ENCODE data around the gene SHLD2.
"Not testable (repeated sequence)": the region's sequence is repeated elsewhere in the genome, so short reads cannot be mapped to it uniquely, and the experiment has no call there.

SHLD2 gene

DNA sequence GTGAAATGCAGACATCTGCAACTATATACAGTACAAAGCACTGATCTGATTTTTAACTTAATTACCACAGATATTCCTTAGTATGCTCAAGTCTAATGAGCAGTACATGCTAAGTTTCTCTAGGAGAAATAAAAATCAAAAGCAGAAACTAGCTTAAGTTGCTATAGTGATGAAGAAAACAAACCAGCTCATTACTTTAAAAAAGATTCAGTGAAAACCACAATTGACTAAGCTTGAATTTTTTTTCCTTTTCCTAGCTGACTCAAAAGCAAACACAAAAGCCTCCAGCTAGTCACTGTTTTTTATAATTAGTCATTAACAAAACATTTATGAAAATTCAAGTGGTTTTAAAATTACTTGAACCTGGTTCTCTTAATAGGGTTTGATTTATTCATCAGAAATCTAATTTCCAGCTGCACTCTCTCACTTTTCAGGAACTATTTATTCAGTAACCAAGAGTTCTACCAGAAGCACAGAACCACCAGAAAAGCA, 10.7 kb upstream of the SHLD2 start:
- not testable (repeated sequence) for FAIRE-seq

DNA sequence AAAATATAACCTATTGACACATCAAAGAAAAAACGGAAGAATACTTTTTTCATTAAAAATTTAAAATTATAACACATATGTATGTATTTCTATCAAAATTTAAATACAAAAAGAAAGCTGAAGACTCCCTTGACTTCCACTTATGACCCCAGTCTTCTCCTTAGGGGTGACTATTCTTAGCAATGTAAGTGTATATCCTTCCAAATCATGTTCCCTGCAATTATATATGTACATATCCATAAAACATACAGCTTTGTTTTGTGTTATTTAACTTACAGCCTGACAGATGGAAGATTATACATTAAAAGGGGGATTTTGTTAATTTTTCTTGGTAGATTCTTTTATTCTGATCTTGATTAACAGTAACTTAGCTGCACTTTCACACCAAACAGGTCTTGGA, 9.5 kb upstream of the SHLD2 start:
- no peak for FAIRE-seq

DNA sequence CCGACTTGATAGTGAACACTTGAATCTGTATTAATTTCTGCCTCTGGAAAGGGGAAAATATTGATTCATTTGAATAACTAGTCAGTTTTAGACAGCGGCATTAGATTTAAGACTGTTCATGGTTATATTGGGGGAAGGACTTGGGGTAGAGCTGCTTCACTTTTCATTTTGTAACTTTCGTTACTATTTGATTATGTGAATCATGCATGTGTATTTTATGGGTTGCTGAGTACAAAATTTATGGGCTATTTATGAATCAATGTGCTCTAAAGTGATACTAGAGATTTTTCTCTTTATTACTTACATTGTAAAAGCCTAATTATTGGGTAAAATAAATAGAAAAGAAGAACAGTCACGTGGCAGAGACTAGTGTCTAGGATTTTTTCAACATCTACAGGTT, 5.3 kb upstream of the SHLD2 start:
- FAIRE-seq: no peak

DNA sequence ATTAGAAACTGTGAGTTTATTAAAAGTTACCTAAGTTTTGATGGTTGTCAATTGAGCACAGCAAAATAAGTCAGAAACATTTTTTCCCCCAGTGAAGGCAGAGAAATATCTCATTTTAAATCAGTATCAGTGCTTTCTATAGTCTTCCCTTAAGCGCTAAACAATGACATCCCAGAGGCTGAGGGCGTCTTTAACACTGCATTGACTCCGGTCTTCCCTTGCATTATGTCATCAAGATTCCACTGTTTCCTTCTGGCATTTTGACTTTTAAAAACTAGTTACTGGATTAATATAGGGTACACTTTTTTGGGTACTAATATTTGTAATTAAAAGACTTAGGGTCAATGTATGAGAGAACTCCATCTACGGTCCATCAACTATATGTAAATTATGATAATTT, 4.2 kb upstream of the SHLD2 start:
- FAIRE-seq: no peak

DNA sequence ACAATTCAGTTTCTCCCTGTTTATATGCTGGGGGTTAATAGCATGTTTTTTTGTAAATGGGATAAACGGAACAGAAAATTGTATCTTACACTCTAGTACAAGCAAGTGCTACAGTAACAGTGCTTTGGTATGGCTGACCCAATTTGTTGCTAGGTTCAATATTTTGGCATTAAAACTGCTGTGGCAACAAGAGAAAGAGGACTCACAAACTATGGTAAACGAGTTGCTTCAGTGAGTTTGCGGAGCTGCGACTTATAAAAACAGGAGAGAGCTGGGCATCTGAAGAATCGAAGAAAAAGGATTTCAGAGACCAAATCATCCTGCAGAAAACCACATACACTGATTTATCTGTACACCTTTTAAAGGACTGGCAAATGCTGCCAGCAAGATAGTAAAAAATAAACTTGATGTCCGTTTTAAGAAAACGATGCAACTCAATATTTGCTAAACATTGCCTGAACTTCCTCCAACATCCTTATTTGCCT, 2.6 kb upstream of the SHLD2 start:
- FAIRE-seq: no peak

DNA sequence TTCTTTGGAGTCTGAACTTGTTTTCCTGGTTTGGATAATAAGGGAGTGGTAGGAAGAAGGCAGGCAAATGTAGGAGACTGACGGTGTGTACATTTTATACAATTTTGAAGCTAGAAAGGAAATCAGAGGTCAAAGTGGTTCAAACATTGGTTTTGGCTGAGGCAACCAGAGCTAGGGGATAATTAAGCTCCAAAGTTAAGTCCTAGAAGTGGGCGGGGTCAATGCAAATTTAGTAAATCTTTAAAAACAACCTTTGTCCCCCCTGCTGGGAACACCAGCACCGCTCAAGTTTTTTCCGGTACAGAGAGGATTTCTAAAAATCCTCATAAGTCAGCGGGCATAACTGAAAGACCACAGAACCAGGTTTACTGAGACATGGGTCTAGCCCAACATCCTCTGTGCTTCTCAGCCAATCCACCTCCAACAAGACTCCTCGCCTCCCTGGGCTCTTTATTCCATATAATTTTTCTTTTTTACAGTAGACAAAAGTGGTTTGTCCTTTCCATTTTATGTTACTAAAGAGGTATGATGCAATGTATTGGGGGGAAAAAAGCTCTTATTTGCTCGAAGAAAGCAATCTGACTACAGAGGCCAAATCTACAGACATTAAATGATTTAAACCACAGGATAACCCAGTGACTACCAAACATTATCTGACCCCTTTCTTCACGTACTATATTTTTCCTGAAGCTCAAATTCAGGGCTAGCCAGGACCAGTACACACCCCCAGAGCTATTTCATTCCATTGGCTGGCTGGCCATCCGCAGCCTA, 2.0 kb upstream of the SHLD2 start:
- FAIRE-seq: no peak

DNA sequence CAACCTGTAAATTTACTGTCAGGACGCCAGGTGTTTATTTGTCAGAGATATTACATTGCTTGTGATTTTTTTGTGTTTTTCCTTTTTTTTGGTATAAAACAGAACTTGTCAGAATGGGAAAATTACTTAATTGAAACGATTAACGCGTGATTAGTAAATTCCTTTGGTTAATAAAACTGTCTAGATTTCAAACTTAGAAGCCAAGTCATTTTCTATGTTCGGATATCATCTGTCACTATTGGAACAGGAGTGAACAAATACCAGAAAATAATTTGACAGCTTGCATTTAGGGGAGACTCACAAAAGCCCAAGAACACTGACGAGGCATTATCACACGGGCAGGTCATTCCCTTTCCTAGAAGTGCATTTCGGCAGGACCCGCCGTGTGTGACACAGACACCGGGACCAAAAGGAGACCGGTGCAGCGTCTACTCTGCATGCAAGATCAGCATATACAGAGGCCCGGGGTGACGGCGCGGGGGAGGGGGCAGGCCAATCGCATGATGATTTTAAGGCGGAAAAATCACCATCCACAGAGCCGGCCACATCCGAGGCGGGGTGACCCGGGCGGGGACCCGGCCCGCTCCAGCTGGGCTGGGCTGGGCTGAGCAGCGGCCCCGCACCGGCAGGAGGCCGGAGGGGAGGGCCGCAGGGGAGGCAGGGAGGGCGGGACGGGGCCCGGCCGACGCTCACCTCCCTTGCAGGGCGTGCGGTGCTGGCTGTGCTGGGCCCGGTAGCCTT, 1.2 kb upstream of the SHLD2 start:
- no peak for FAIRE-seq

DNA sequence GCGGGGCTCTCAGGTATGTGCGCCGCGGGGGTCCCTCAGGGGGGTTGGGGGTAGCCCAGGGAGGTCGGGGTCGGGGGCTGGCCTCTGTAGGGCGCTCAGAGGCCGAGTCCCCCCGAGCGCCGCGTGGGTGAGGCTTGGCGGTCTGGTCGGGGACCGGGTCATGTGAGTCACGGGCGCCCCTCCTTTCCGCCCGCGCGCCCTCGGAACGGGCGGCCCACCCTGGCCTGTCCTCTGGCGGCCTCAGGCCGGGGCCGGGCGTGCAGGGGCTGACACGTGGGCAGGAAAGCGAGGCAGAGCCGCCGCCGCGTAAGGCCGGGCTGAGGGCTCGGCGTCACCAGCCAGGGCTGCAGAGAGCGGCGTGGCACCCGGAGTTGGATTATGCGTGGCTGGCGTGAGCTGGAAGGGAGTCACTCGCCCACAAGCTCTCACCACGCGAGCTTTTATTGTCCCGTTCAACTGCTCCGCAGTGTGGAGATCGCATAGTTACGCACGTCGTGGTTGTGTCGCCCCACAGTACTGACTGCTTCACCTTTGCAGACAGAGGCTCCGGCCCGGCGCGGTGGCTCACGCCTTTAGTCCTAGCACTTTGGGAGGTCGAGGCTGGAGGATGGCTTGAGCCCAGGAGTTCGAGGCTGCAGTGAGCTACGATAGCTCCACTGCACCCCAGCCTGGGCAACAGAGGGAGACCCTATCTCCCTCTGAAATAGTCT, 385 bp downstream of the SHLD2 start:
- no peak for FAIRE-seq

DNA sequence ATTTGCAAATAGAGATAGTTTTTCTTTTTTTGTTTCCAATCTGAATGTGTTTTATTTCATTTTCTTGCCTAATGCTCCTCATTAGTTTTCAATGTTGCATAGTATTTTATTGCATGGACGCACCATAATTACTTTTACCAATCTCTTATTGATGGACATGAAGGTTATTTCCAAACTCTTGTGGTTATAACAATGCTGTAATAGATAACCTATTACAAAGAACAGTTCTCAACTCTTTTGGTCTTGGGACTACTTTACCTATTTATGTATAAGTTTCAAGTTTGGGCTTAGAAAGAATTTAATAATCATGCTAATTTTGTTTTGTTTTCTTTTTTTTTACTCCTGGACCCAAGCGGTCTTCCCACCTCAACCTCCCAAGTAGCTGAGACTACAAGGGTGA, 7.0 kb downstream of the SHLD2 start:
- no peak for FAIRE-seq

DNA sequence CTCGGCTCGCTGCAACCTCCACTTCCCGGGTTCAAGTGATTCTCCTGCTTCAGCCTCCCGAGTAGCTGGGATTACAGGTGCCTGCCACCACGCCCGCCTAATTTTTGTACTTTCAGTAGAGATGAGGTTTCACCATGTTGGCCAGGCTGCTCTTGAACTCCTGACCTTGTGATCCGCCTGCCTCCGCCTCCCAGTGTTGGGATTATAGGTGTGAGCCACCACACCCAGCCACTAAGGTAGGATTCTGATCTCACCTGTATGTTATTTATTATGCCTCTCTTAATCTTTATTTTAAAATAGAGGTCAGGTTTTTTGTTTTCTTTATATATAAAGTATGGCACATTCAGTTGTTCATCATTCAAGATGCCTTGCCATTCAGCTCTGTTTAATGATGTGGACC, 9.7 kb downstream of the SHLD2 start:
- not testable (repeated sequence) for FAIRE-seq

DNA sequence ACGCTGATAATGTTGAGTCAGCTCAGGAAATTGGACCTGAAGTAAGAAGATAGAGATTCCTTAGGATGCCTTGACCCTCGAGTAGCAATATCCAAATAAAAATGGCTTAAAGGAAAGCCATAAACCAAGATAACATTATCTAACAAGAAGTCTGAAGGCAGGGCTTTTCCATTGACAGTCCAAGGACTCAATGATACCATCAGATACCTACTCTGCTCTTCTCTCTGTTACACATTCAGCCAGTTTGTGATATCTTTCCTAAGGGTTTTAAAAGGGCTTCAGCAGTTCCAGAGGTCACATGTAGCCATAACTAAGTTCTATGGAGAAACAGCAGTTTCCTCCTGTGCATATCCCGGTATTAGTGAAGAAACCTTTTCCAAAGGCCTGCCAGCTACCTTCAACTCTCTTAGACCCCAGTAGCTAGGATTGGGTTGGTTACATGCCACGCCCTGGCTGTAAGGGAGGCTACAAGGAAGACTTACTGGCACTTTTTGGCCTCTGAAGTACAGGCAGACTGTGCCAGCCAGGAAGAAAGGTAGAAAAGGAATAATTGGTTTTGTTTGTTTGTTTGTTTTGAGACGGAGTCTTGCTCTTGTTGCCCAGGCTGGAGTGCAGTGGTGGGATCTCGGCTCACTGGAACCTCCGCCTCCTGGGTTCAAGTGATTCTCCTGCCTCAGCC, 10.6 kb downstream of the SHLD2 start:
- no peak for FAIRE-seq

DNA sequence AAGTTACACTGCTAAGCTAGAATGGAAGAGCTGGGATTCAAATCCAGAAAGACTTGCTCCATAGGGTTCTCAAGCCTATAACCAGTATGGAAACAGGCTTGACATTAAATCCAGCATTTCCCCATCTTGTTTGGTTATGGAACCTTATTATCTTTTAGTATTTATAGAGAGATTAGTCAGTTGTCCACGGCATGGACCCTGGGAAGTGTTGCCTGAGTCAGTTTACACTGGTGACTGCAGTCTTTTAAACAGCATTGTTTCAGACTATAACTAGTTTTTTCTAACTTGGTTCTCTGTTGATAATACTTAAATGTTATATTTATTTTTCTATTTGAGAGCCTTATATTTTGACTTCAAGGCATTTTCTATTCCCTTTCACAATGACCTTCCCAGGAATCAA, 23.1 kb downstream of the SHLD2 start:
- not testable (repeated sequence) for FAIRE-seq

DNA sequence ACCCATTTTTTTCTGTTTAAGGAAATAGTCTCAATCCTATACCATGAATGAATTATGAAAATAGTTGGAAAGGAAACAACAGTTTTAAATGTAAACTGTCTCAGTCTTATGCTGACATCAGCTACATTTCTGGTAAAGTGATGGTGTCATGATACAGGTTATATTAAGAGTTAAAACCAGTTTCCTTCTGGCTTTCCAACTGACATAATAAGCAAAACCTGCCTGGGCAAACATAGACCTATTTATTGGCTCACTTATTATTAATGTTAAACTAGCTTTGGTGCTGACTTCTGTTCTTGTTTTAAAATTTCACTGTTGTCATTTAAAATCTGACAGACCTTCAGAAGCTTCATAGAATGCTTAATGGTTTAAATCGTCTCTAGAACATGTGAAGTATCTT, 24.0 kb downstream of the SHLD2 start:
- not testable (repeated sequence) for FAIRE-seq

DNA sequence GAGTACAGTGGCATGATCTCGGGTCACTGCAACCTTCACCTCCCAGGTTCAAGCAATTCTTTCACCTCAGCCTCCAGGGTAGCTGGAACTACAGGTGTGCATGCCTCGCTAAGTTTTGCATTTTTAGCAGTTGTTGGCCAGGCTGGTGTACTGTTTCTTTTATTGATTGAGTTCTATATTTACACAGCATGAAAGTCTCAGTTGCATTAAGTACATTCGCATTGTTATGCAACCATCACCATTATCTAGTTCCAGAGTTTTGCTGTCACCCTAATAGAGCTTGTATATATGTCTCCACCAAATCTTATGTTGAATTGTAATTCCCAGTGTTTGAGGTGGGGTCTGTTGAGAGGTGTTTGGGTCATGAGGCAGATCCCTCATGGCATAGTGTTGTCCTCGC, 28.3 kb downstream of the SHLD2 start:
- not testable (repeated sequence) for FAIRE-seq

DNA sequence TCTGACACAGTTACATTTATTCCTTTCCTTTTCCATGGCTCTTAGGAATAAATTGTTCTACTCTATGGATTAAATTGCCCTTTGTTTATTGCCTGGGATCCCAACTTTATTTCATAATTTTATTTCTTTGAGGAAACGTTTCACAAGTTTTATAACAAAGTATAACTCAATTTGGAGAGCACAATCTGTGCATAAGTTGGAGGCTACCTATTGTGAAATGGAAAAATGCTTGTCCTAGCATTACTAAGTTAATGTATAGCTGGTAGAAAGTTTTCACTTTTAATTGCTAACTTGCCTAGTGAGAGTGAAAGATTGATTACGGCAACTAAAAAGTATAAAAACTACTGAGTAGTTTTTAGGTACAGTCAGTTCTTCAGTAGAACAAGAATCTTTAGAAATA, 32.0 kb downstream of the SHLD2 start:
- not testable (repeated sequence) for FAIRE-seq

DNA sequence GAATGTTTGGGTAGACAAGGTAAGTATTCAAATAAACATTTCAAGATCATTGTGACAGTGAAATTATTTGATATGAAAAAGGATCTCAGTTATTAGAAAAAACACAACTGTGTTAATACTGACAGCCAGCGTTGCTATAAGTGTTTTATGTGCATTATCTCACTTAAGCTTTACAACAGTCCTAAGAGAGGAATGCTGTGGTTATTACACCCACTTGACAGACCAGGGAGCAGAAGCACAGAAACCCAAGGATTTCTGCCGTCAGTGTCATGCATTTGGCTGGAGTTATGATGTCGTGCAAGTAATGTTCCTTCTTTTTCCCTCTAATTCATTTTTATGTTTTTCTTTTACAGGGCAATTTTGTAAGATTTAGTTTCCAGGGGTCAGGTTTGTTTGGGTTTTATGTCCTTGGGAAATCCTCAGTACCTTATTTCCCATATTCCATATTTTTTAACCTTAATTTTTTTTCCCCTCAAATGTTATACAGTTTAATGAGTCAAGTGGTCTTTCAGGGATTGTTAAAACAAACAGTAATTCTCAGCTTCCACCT, 32.7 kb downstream of the SHLD2 start:
- FAIRE-seq: not testable (repeated sequence)

DNA sequence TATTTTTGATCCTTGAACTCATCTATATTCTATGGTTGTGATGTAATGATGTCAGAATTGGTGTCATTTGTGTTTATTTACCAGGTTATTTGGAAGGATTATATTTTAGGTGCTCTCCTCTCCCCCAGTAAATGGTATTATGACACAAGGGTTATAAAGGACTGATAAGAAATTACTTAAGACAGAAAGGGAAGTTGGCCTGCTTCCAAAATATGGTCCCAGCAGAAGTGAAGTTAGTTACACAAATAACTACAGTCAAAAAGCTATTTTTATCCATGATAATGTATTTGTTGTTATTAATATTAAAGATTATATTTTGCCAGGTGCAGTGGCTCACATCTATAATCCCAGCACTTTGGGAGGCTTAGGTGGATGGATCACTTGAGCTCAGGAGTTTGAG, 37.2 kb downstream of the SHLD2 start:
- FAIRE-seq: not testable (repeated sequence)

DNA sequence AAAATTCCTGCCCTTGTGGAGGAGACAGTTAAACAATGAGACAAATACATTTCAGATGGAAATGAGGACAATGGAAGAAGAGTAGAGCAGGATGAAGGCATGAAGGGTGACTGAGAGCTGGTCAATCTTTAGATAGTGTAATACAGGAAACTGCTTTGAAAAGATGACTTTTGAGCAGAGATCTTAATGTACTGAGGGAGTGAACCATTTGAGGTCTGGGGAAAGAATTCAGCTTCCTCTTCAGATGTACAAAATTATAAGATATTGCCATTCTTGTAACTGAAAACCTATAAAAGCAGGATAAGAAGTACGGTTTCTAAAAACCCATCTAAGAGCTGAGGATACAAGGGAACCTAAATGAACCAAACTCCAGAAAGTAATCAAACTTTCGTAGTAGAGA, 38.9 kb downstream of the SHLD2 start:
- FAIRE-seq: not testable (repeated sequence)

DNA sequence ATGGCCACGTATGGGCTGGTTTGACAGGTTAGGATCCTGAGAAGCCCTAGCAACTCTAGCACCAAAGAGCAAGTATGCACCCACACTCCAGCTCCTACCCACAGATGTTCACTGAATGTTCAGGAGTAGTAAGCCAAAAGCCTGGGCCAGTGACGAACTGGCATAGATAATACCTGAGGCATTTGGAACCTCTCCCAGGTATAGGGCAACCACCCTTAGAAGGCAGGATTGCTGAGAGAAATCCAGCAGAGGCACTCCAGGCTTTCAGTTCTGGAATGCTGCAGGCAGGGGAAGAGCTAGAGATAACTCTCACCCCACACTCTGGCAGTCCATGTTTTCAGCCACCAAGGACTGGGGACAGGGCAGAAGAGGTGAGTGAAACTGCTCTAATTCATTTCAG, 39.4 kb downstream of the SHLD2 start:
- FAIRE-seq: not testable (repeated sequence)

DNA sequence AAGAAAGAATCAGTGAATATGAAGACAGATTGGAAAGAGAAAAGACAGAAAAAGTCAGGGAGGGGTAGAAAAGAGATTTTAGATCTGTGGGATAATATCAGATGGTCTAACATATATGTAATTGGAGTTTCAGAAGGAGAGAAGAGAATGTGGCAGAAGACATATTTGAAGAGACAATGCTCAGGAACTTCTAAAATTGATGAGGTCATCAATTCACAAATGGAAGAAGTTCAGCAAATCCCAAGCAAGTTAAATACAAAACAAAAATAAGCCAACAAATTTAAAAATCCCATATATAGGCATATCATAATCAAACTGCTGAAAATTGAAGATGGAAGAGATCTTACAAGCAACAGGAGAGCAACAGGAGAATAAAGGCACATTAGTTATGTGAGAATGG, 42.5 kb downstream of the SHLD2 start:
- FAIRE-seq: not testable (repeated sequence)

DNA sequence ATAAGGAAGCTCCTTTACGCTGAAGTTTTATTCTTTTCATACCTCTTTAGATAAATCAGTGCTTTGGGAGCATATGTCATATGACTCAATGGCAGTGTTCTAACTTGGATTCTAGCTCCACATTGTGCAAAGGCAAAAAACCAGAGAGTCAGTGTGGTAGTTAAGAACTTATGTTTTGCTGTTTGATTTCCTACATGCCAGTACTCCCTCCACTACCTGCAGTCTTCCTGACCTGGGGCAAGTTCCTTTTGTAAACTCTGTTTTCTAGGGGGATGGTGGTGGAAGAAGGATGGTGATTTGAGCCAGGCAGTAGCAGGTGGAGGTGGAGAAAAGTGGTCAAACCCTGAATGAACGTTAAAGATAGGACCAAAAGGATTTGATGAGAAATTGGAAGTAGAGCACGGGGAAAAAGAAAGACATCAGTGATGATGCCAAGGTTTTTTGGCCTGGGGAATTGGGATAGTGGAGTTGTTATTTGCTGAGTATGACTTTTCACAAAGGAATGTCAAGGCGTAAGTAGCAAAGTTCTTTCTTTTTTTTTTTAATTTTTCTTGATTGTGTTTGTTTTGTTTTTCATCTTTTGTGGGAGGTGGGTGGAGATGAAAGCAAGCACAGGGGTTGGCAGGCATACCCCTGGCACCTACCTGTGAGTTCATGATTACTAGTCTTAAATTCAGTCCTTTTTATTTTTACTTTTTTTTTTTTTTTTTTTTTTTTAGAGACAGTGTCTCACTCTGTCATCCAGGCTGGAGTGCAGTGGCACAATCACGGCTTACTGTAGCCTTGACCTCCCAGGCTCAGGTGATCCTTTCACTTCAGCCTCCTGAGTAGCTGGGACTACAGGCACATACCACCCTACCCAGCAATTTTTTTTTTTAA, 47.5 kb downstream of the SHLD2 start:
- FAIRE-seq: not testable (repeated sequence)

DNA sequence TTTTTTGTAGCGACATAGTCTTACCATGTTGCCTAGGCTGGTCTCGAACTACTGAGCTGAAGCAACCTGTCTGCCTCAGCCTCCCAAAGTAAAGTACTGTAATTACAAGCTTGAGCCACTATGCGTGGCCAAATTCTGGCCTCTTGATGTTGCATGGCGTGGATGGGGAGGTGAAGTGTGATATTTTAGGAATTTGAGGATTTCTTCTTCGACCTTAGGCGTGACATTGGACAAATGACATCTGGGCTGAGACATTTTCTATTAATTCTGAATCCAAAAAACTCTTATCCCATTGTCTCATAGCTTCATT, 48.1 kb downstream of the SHLD2 start:
- not testable (repeated sequence) for FAIRE-seq

Data from TTC549 (cell line).